Measurements from ENCODE around the gene SPAG8. TPM values are rescaled to one million over a fixed set of nuclear protein-coding genes. Genes with fewer than 3 reads are reported as not detected.

The SPAG8 gene
- total and polyA plus RNA-seq, 10 of the 15 experiments (the other 5 are each of a cell fraction or from before 2014, with no cell fraction given): 0.40 to 1.1 (median 0.72) TPM

DNA sequence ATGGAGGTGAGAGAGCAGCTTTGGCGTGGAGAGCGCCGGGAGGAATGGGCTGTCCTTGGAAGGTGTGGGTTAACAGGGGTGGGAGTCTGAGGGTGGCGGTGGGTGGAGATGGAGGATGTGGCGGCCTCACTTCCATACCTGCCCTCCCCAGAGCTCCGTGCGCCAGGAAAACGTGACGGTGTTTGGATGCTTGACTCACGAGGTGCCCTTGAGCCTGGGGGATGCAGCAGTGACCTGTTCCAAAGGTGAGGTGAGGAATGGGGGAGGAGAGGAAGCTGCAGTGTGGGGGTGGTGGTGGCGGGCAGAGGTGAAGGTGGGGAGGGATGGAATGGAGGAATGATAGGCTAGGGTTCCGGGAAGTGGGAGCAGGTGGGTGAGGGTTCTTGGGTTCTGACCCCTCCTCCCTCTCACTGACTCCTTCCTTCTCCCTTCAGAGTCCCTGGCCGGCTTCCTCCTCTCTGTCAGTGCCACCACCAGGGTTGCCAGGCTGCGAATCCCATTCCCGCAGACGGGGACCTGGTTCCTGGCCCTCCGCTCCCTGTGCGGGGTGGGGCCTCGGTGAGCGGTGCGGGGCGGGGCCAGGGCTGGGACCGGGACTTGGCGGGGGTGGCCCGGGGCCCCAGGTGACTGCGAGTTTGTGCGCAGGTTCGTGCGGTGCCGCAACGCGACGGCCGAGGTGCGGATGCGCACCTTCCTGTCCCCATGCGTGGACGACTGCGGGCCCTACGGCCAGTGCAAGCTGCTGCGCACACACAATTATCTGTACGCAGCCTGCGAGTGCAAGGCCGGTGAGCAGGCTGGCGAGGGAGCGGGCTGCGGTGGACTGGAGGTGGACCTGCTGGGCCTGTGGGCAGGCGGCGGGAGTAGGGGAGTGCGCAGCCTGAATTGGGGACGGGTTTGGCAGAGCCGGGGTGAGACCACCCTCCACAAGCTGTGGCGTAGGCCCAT lies 34.0 kb upstream of the SPAG8 start:
- peaks cover 72% of the 10 kb centered on the region for H3K4me1 ChIP-seq (ENCODE audit: control insufficient read depth, insufficient read depth, low read length)
- H4K20me1 ChIP-seq (ENCODE audit: control insufficient read depth, insufficient read depth): no peaks in the 10 kb centered on the region
- DNase-seq (ENCODE audit: low read depth, low spot score) (no peak), FAIRE-seq (no peak), ATAC-seq (no peak)
- no peaks in the 10 kb centered on the region for H3K27me3 ChIP-seq (replicated peaks in 1 of 2; ENCODE audit: control insufficient read depth in 2 of 2, insufficient read depth in 2 of 2, low read length in 1 of 2)
- no peaks in the 10 kb centered on the region for H3K9me3 ChIP-seq (replicated peaks; ENCODE audit: control insufficient read depth, insufficient read depth, low read length)
- 0 out of 2 replicates have a peak overlapping the region, but pooled peaks have one; percentile 3 for H3K9ac ChIP-seq (ENCODE audit: control insufficient read depth, insufficient read depth, low read length)
- intact Hi-C loops (cut with micrococcal nuclease; ENCODE audit: unreplicated experiment): no loop called here
- SMC1A ChIA-PET (ENCODE audit: uncharacterized antibody, unreplicated experiment): interaction anchor here (0.8 to 7.9 kb wide), 6 partner anchors 10 to 36 kb away, joined by 3 to 118 read pairs (median 9); no protein-coding TSS in a partner anchor
- BruUV-seq (replicated peaks): no TSS peak
- H3K27ac ChIP-seq (ENCODE audit: control insufficient read depth, insufficient read depth): peak overlapping the region; percentile 77
- RAD21 ChIA-PET (ENCODE audit: unreplicated experiment): interaction anchor here (0.5 to 4.7 kb wide), 6 partner anchors 12 to 1720 kb away, joined by 3 to 41 read pairs (median 6); partner anchors contain the start of genes SPAG8 and TMEM8B
- H3K36me3 ChIP-seq (ENCODE audit: control insufficient read depth in 2 of 2, insufficient read depth in 2 of 2, low read length in 1 of 2): no peaks in the 10 kb centered on the region
- POLR2A ChIA-PET: interaction anchor here (0.6 to 8.0 kb wide), 5 partner anchors 13 to 707 kb away, joined by 4 to 80 read pairs (median 5); partner anchors contain the start of genes FAM221B, HINT2 and TMEM8B
- CTCF ChIA-PET: interaction anchor here (1.1 to 5.4 kb wide), 11 partner anchors 9 to 237 kb away, joined by 3 to 49 read pairs (median 6); partner anchors contain the start of gene HINT2
- 95% methylated on average over 42 of the region's 53 CpGs for WGBS (ENCODE audit: insufficient coverage, insufficient replicate concordance, low lambda C conversion rate, missing lambda C conversion rate)
- no peaks in the 10 kb centered on the region for H3K79me2 ChIP-seq (ENCODE audit: control insufficient read depth, insufficient read depth, low read length)
- peak overlapping the region; percentile 57 for H3K4me2 ChIP-seq (ENCODE audit: control insufficient read depth, insufficient read depth)
- H2AFZ ChIP-seq (ENCODE audit: control insufficient read depth, low read depth, low read length): peak overlapping the region; percentile 57
- in situ Hi-C loops (cut with MboI): no loop called here
- TF ChIP-seq HDGF (IDR thresholded peaks at IDR 0.05) (peak; percentile 81; the same call in 1 of the 2 replicates), EED (IDR thresholded peaks at IDR 0.05; ENCODE audit: low read depth) (0 out of 2 replicates have a peak, but pooled peaks have one; percentile 19)
- TF ChIP-seq, protein P1, sequence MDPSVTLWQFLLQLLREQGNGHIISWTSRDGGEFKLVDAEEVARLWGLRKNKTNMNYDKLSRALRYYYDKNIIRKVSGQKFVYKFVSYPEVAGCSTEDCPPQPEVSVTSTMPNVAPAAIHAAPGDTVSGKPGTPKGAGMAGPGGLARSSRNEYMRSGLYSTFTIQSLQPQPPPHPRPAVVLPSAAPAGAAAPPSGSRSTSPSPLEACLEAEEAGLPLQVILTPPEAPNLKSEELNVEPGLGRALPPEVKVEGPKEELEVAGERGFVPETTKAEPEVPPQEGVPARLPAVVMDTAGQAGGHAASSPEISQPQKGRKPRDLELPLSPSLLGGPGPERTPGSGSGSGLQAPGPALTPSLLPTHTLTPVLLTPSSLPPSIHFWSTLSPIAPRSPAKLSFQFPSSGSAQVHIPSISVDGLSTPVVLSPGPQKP (IDR thresholded peaks at IDR 0.05; ENCODE audit: low read depth, low read length): no peak
- H3K4me3 ChIP-seq: no peak overlapping the region

Measured in GM12878 (cell line).